HepG2 (cell line): Measurements from ENCODE around the gene OCIAD2. TPM values are rescaled to one million over a fixed set of nuclear protein-coding genes. Genes with fewer than 3 reads are reported as not detected.

ENCODE experiments used
- ATAC-seq: fragments of 200-7000 bp; cut with Tn5 transposase; 3 replicates; pipeline ENCODE4 v1.9.1; 2020; ENCODE audit warnings: mild to moderate bottlenecking, moderate library complexity
- Bru-seq: library from RNA; stranded (reverse); fragments of 400-500 nt; gene quantifications from one replicate; lab custom pipeline; 2021; lab: Mats Ljungman, UMichigan
- BruChase-seq, 2 experiments: library from RNA; stranded (reverse); fragments of 400-500 nt; gene quantifications; one replicate each; lab custom pipeline; 2021; lab: Mats Ljungman, UMichigan
- BruUV-seq: library from RNA; stranded (reverse); fragments of 400-500 nt; replicated peaks from 2 replicates; lab custom pipeline; 2021; lab: Mats Ljungman, UMichigan
- CTCF ChIA-PET: fragments of 300-600 bp; formaldehyde crosslinking; extraction: SDS; loops from one replicate; lab custom pipeline; 2021; ENCODE audit warnings: low total read pairs, inconsistent platforms, low intra/inter-chr PET ratio; lab: Yijun Ruan, JAX
- POLR2A ChIA-PET: fragments of 350-600 bp; sonication (Branson Sonifier 250); formaldehyde crosslinking; loops from one replicate; lab custom pipeline; 2020; ENCODE audit warnings: antibody characterized with exemption, inconsistent platforms; lab: Yijun Ruan, JAX
- DNase-seq: peaks from one replicate; pipeline ENCODE4 v3.0.0-alpha.2; 2015; ENCODE audit warnings: low spot score
- FAIRE-seq: peaks from 3 replicates; lab custom pipeline; 2011; peaks lifted over from hg19 to GRCh38; lab: Jason Lieb, UNC
- H2AFZ ChIP-seq: one replicate; pipeline ENCODE4 v1.6.1; 2011; ENCODE audit warnings: low read length, inconsistent platforms
- H3K27ac ChIP-seq: fragments of 300-600 bp; 3 replicates; pipeline ENCODE4 v1.8.0; 2011; ENCODE audit warnings: mixed run types, mild to moderate bottlenecking, mixed read lengths, low read length, inconsistent platforms; ENCODE audit not compliant: insufficient read depth; ENCODE audit errors: extremely low read length
- H3K27me3 ChIP-seq, 2 experiments: fragments of 200-600 bp in 1 of 2; 2 replicates in 1 of 2; 3 replicates in 1 of 2; pipeline versions ENCODE4 v1.6.0 to v1.8.0; 2011; ENCODE audit warnings: low read length in 2 of 2, mild to moderate bottlenecking in 2 of 2, moderate library complexity in 2 of 2, inconsistent platforms in 1 of 2; ENCODE audit not compliant: insufficient read depth in 2 of 2, control insufficient read depth in 1 of 2
- H3K36me3 ChIP-seq, 2 experiments: fragments of 200-600 bp in 1 of 2; replicated peaks in 1 of 2; 2 replicates in 1 of 2; 3 replicates in 1 of 2; pipeline versions ENCODE4 v1.5.1 to v1.8.0; 2011; ENCODE audit warnings: low read length in 2 of 2, inconsistent platforms in 1 of 2; ENCODE audit not compliant: insufficient read depth in 2 of 2, control insufficient read depth in 1 of 2
- H3K4me1 ChIP-seq: 2 replicates; pipeline ENCODE4 v1.5.1; 2012; ENCODE audit warnings: low read length, inconsistent platforms; ENCODE audit not compliant: insufficient read depth
- H3K4me2 ChIP-seq: 2 replicates; pipeline ENCODE4 v1.6.0; 2011; ENCODE audit warnings: low read depth, low read length, inconsistent platforms
- H3K4me3 ChIP-seq, 3 experiments: fragments of 200-600 bp in 1 of 3; sonication (generic), shearing (Covaris generic) in 1 of 3; replicated peaks in 1 of 3; 2 replicates each; pipeline ENCODE4 v1.5.1; 2011 to 2016; ENCODE audit warnings: low read length in 3 of 3, inconsistent platforms in 2 of 3, low read depth in 2 of 3, mild to moderate bottlenecking in 2 of 3, control low read depth in 1 of 3, mixed read lengths in 1 of 3; ENCODE audit not compliant: insufficient read depth in 1 of 3
- H3K79me2 ChIP-seq: one replicate; pipeline ENCODE4 v1.6.1; 2011; ENCODE audit warnings: low read length, inconsistent platforms; ENCODE audit not compliant: insufficient read depth
- H3K9ac ChIP-seq: 2 replicates; pipeline ENCODE4 v1.6.0; 2011; ENCODE audit warnings: mild to moderate bottlenecking, low read depth, low read length, inconsistent platforms; ENCODE audit not compliant: insufficient read depth
- H3K9me3 ChIP-seq: 2 replicates; pipeline ENCODE4 v1.5.1; 2012; ENCODE audit warnings: mild to moderate bottlenecking, low read length
- H4K20me1 ChIP-seq: 2 replicates; pipeline ENCODE4 v1.6.0; 2011; ENCODE audit warnings: inconsistent platforms, mild to moderate bottlenecking, low read length, moderate library complexity; ENCODE audit not compliant: insufficient read depth
- AHR ChIP-seq: IDR thresholded peaks from 2 replicates; pipeline ENCODE4 v1.6.1; 2018; ENCODE audit warnings: missing genetic modification reagents, missing compliant biosample characterization
- BRCA1 ChIP-seq: sonication (generic); formaldehyde crosslinking; IDR thresholded peaks from 2 replicates; pipeline ENCODE4 v1.4.0; 2020; ENCODE audit warnings: missing genetic modification reagents
- CCDC6 ChIP-seq: sonication (generic); formaldehyde crosslinking; IDR thresholded peaks from 2 replicates; pipeline ENCODE4 v1.8.1; 2022; ENCODE audit warnings: mild to moderate bottlenecking, missing genetic modification reagents, moderate library complexity
- U2AF1 ChIP-seq: fragments of 200-400 bp; formaldehyde crosslinking; optimal IDR thresholded peaks from 2 replicates; pipeline ENCODE3; 2017; ENCODE audit warnings: mild to moderate bottlenecking, low read depth, low read length
- ZHX2 ChIP-seq, 2 experiments: sonication (generic) in 1 of 2; formaldehyde crosslinking in 1 of 2; IDR thresholded peaks; 2 replicates each; pipeline versions ENCODE4 v1.6.1 to v1.9.0; 2014 to 2022; ENCODE audit warnings: antibody characterized with exemption in 1 of 2, borderline replicate concordance in 1 of 2, inconsistent platforms in 1 of 2, low read depth in 1 of 2, missing genetic modification reagents in 1 of 2
- ZNF274 ChIP-seq: sonication (generic); formaldehyde crosslinking; IDR thresholded peaks from 2 replicates; pipeline ENCODE4 v1.5.1; 2020; ENCODE audit warnings: mild to moderate bottlenecking, missing genetic modification reagents
- ZNF891 ChIP-seq: sonication (generic); formaldehyde crosslinking; IDR thresholded peaks from 2 replicates; pipeline ENCODE4 v1.5.0; 2020; ENCODE audit warnings: mild to moderate bottlenecking, missing genetic modification reagents
- WGBS: methylation state at CpG from one replicate; pipeline ENCODE4 v1.1.6; 2017; ENCODE audit warnings: low lambda C conversion rate; 5-methylcytosine and 5-hydroxymethylcytosine counted together
- in situ Hi-C: cut with HindIII; loops from 2 replicates; pipeline ENCODE4 v1.10.0; 2017; ENCODE audit warnings: low pct_unique_long_range_greater_than_20kb; ENCODE audit not compliant: extremely low pct_ligation_motif_present
- intact Hi-C: fragments of 100-400 bp; cut with micrococcal nuclease; formaldehyde crosslinking; loops from one replicate; pipeline ENCODE4 v1.10.0; 2022; ENCODE audit not compliant: unreplicated experiment
- long read RNA-seq, 2 experiments: library from RNA in 1 of 2; library from polyadenylated mRNA in 1 of 2; stranded (forward) in 1 of 2; unstranded in 1 of 2; transcript quantifications; one replicate each; pipeline ENCODE4 v2.0.0, GENCODE V29; 2019 to 2022
- polyA minus RNA-seq, 3 experiments: library from RNA; depleted of rRNA, polyadenylated mRNA; stranded (reverse); fragments of >200 nt; gene quantifications; 2 replicates each; pipeline ENCODE4 v1.2.3, GENCODE V29; 2011; ENCODE audit warnings: low replicate concordance in 1 of 3
- polyA plus RNA-seq, 8 experiments: library from polyadenylated mRNA; depleted of rRNA in 3 of 8; stranded (reverse) in 7 of 8; unstranded in 1 of 8; fragments of >200 nt; fragmentation: Illumina TruSeq in 4 of 8; extraction: Trizol in 4 of 8; gene quantifications; 2 replicates each; pipeline versions ENCODE4 v1.2.1 to v1.2.3, GENCODE V29; 2011 to 2016; ENCODE audit warnings: low read depth in 4 of 8, missing spikeins in 1 of 8, mixed read lengths in 1 of 8; ENCODE audit not compliant: insufficient read depth in 1 of 8
- total RNA-seq, 5 experiments: library from RNA; depleted of rRNA; stranded (reverse); fragments of >200 nt; fragmentation: Illumina TruSeq; extraction: Trizol; gene quantifications; 2 replicates each; pipeline ENCODE4 v1.2.3, GENCODE V29; 2016; ENCODE audit warnings: low read depth in 1 of 5

OCIAD2 gene, protein sequence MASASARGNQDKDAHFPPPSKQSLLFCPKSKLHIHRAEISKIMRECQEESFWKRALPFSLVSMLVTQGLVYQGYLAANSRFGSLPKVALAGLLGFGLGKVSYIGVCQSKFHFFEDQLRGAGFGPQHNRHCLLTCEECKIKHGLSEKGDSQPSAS
- not detected in 2 replicates for total RNA-seq (2016; rRNA removed; fragmentation: Illumina TruSeq; extraction: Trizol)
- not detected in 2 replicates for total RNA-seq (2016; cell fraction: cytosol; rRNA removed; fragmentation: Illumina TruSeq; extraction: Trizol; ENCODE audit: low read depth)
- total RNA-seq (2016; cell fraction: insoluble cytoplasmic fraction; rRNA removed; fragmentation: Illumina TruSeq; extraction: Trizol) = not detected in 2 replicates
- not detected in 2 replicates for total RNA-seq (2016; cell fraction: membrane; rRNA removed; fragmentation: Illumina TruSeq; extraction: Trizol)
- total RNA-seq (2016; cell fraction: nucleus; rRNA removed; fragmentation: Illumina TruSeq; extraction: Trizol) = not detected in 2 replicates
- not detected in 2 replicates for polyA plus RNA-seq (2011; rRNA removed)
- polyA plus RNA-seq (2011; cell fraction: cytosol; rRNA removed) = not detected in 2 replicates
- polyA plus RNA-seq (2011; cell fraction: nucleus; rRNA removed) = not detected in 2 replicates
- polyA plus RNA-seq (2012) = not detected in 2 replicates
- polyA plus RNA-seq (2016; cell fraction: cytosol; fragmentation: Illumina TruSeq; extraction: Trizol; ENCODE audit: low read depth) = not detected in 2 replicates
- polyA plus RNA-seq (2016; cell fraction: insoluble cytoplasmic fraction; fragmentation: Illumina TruSeq; extraction: Trizol; ENCODE audit: low read depth) = not detected in 2 replicates
- not detected in 2 replicates for polyA plus RNA-seq (2016; cell fraction: membrane; fragmentation: Illumina TruSeq; extraction: Trizol; ENCODE audit: low read depth)
- not detected in 2 replicates for polyA plus RNA-seq (2016; cell fraction: nucleus; fragmentation: Illumina TruSeq; extraction: Trizol; ENCODE audit: insufficient read depth, low read depth)
- polyA minus RNA-seq (2011; rRNA and poly(A)+ RNA removed; ENCODE audit: low replicate concordance) = 7.9 TPM in 1 of 2 replicates, not detected in the other
- not detected in 2 replicates for polyA minus RNA-seq (2011; cell fraction: cytosol; rRNA and poly(A)+ RNA removed)
- polyA minus RNA-seq (2011; cell fraction: nucleus; rRNA and poly(A)+ RNA removed) = 0.90 TPM in 1 of 2 replicates, not detected in the other
- percentile 10 among the genes with signal in this experiment for Bru-seq, nascent RNA
- percentile 12 among the genes with signal in this experiment for BruChase-seq, experiment 1, labeled RNA remaining after a 6-hour chase
- percentile 11 among the genes with signal in this experiment for BruChase-seq, experiment 2, labeled RNA remaining after a 2-hour chase
- long read RNA-seq, experiment 1 = 0 reads
- long read RNA-seq, experiment 2 = 0 reads

DNA sequence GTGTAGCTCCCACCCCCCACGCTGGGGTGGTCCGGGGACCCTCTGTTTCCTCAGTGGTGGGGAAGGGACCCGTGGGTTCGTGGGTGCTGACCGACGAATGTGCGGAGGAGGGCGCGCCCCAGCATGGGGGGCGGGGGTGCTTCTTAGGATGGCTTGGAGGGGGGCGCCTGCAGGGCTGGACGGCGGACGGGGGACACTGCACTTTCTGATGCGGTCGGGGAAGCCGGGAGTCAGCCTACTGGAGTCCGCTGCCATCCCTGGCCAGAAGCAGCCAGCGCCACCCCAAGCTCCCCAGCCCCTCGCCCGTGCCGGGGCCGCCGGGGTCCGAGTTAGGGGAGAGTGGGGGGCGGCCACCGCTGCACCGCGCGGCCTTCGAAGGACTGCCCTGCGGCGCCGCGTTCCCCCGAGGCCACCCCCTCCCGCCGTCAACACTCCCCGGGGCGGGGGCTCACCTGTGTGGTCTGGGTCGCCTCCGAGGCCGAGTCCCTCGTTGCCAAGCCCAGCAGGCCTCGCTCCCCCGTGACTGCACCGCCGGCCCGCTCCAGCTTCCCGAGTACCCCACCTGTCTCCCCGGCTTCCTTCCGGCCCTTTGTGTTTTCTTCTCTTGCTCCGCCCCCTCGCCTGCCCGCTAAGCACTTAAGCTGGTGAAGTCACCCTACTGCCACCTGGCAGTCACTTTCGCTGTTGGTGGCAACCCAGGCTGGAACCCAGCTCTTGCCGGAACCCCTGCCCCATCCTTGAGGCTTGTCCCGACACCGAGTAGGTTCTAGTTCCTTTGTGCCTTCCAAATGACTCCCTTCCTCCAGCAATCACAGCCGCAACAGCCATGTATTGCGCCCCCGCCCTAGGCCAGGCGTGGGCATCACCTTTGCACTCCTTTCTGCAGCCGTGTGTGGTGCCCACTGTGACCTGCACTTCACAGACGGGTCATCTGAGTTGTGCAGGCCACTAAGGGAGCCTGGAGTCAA is at the start of gene OCIAD2:
TSS of gene OCIAD2 (minus strand) at position 569 of the 968 bp plus-strand sequence. CDS start 2,225 bp downstream, outside the sequence.
- in situ Hi-C loops = no loop called here
- H3K27me3 ChIP-seq = no peaks in the 10 kb centered on the region
- H3K4me1 ChIP-seq = peaks cover 23% of the 10 kb centered on the region
- no peak within 1 kb of the TSS for H3K4me3 ChIP-seq
- no peaks in the 10 kb centered on the region for H4K20me1 ChIP-seq
- intact Hi-C loops = no loop called here
- H3K79me2 ChIP-seq = no peaks in the 10 kb centered on the region
- H3K27ac ChIP-seq = no peak within 1 kb of the TSS
- H3K9me3 ChIP-seq = no peaks in the 10 kb centered on the region
- no peak within 1 kb of the TSS for H3K4me2 ChIP-seq
- ChIA-PET POLR2A (no interaction called here), CTCF (no interaction called here)
- H3K9ac ChIP-seq = no peak within 1 kb of the TSS
- ATAC-seq (no peak), FAIRE-seq (no peak), DNase-seq (no peak)
- no TSS peak for BruUV-seq
- WGBS = 84% methylated on average over 41 of the region's 65 CpGs
- no peaks in the 10 kb centered on the region for H3K36me3 ChIP-seq
- H2AFZ ChIP-seq = no peak within 1 kb of the TSS
- no peak for TF ChIP-seq CCDC6
- no peak for TF ChIP-seq ZHX2 (IDR thresholded peaks at IDR 0.05; ENCODE audit: low read depth)
- TF ChIP-seq ZHX2 (CRISPR knock-in tag; IDR thresholded peaks at IDR 0.05; ENCODE audit: borderline replicate concordance) = no peak
- no peak for TF ChIP-seq U2AF1
- TF ChIP-seq BRCA1 (CRISPR knock-in tag) = no peak
- no peak for TF ChIP-seq ZNF274
- TF ChIP-seq AHR (CRISPR knock-in tag) = no peak
- no peak for TF ChIP-seq ZNF891 (CRISPR knock-in tag)
